Measurements from ENCODE around the gene VAMP3. TPM values are rescaled to one million over a fixed set of nuclear protein-coding genes. Genes with fewer than 3 reads are reported as not detected.

Gene VAMP3
- total RNA-seq, 2 experiments from 2014 or later = 31.6 to 34.9 TPM

GRCh38 chr1:7771823-7772299 is 765 bp downstream of the VAMP3 start:
- H3K27ac ChIP-seq (ENCODE audit: low read depth, low read length, poor library complexity, severe bottlenecking) = no peak overlapping the region
- H4K20me1 ChIP-seq (ENCODE audit: insufficient read depth, low read length) = no peaks in the 10 kb centered on the region
- ChIA-PET POLR2A (interaction anchor here (0.7 to 1.7 kb wide), 3 partner anchors 9 to 84 kb away, joined by 3 to 4 read pairs (median 3); no protein-coding TSS in a partner anchor), CTCF (ENCODE audit: unreplicated experiment) (no interaction called here)
- H3K9me2 ChIP-seq (ENCODE audit: insufficient read depth, low read length) = no peaks in the 10 kb centered on the region
- H3K79me2 ChIP-seq (ENCODE audit: insufficient read depth, low read depth, low read length) = peaks cover 13% of the 10 kb centered on the region; the same call in 1 of the 2 replicates
- peak overlapping the region; percentile 100 for H2AFZ ChIP-seq (ENCODE audit: low read length)
- peaks cover 7% of the 10 kb centered on the region for H3K4me1 ChIP-seq (ENCODE audit: insufficient read depth, low read length, poor library complexity, severe bottlenecking)
- H3K36me3 ChIP-seq (ENCODE audit: insufficient read depth, low read length) = peaks cover 26% of the 10 kb centered on the region
- no TSS peak for BruUV-seq (replicated peaks)
- TF ChIP-seq EZH2phosphoT487 (IDR thresholded peaks at IDR 0.05; ENCODE audit: borderline replicate concordance, low read depth, low read length) (no peak), CTCF (conservative IDR thresholded peaks at IDR 0.05; ENCODE audit: low read length) (no peak)
- no peaks in the 10 kb centered on the region for H3K9me3 ChIP-seq (ENCODE audit: low read length)
- intact Hi-C loops (cut with micrococcal nuclease; ENCODE audit: unreplicated experiment) = loop anchor here (5.0 kb wide), 1 partner anchor 190 kb away; the partner anchor contains the start of gene PARK7
- peak overlapping the region; percentile 98 for H3K4me3 ChIP-seq (ENCODE audit: low read depth, low read length, poor library complexity, severe bottlenecking)
- no peak for DNase-seq (ENCODE audit: low spot score)
- peak overlapping the region; percentile 96 for H3K4me2 ChIP-seq (ENCODE audit: low read length)

- POLR2A ChIA-PET = no interaction called here
- H3K9me3 ChIP-seq (ENCODE audit: low read length) = no peaks in the 10 kb centered on the region
- H3K4me2 ChIP-seq (ENCODE audit: low read length) = no peak overlapping the region
- H3K36me3 ChIP-seq (ENCODE audit: insufficient read depth, low read length) = peaks cover 63% of the 10 kb centered on the region
- BruUV-seq (replicated peaks) = no TSS peak
- TF ChIP-seq EZH2phosphoT487 (IDR thresholded peaks at IDR 0.05; ENCODE audit: borderline replicate concordance, low read depth, low read length) (no peak), CTCF (conservative IDR thresholded peaks at IDR 0.05; ENCODE audit: low read length) (no peak)
- H3K79me2 ChIP-seq (ENCODE audit: insufficient read depth, low read depth, low read length) = peaks cover 4% of the 10 kb centered on the region; the same call in 1 of the 2 replicates
- no peak overlapping the region for H3K4me3 ChIP-seq (ENCODE audit: low read depth, low read length, poor library complexity, severe bottlenecking)
- H3K27ac ChIP-seq (ENCODE audit: low read depth, low read length, poor library complexity, severe bottlenecking) = no peak overlapping the region
- no peaks in the 10 kb centered on the region for H3K9me2 ChIP-seq (ENCODE audit: insufficient read depth, low read length)
- H3K4me1 ChIP-seq (ENCODE audit: insufficient read depth, low read length, poor library complexity, severe bottlenecking) = peaks cover under 1% of the 10 kb centered on the region
- intact Hi-C loops (cut with micrococcal nuclease; ENCODE audit: unreplicated experiment) = no loop called here
- H4K20me1 ChIP-seq (ENCODE audit: insufficient read depth, low read length) = no peaks in the 10 kb centered on the region
- no peak for DNase-seq (ENCODE audit: low spot score)
- no peak overlapping the region for H2AFZ ChIP-seq (ENCODE audit: low read length)
- CTCF ChIA-PET (ENCODE audit: unreplicated experiment) = no interaction called here
Observed at GRCh38 chr1:7777591-7777990, 6.5 kb downstream of the VAMP3 start.

DNA sequence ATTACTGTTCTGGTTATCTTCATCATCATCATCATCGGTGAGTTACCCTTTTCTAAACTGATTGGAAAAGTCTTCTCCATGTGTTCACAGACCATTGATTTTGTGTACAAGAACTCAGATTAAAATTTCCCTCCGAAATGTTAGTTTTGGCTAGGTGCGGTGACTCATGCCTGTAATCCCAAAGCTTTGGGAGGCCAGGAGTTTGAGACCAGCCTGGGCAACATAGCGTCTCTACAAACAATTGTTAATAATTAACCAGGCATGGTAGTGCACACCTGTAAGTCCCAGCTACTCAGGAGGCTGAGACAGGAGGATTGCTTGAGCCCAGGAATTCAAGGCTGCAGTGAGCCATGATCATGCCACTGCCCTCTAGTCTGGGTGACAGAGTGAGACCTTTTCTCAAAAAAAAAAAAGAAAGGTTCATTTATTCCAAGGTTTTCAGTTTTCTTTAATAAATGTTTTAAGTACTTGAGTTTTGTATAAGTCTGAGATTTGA is 7.1 kb downstream of the VAMP3 start:
- intact Hi-C loops (cut with micrococcal nuclease; ENCODE audit: unreplicated experiment) = no loop called here
- ChIA-PET POLR2A (no interaction called here), CTCF (ENCODE audit: unreplicated experiment) (no interaction called here)

More for the DNA sequence above, 7.1 kb downstream of the VAMP3 start:
- no peaks in the 10 kb centered on the region for H4K20me1 ChIP-seq (ENCODE audit: insufficient read depth, low read length)
- H3K9me2 ChIP-seq (ENCODE audit: insufficient read depth, low read length) = no peaks in the 10 kb centered on the region
- H3K4me3 ChIP-seq (ENCODE audit: low read depth, low read length, poor library complexity, severe bottlenecking) = no peak overlapping the region
- no TSS peak for BruUV-seq (replicated peaks)
- TF ChIP-seq EZH2phosphoT487 (IDR thresholded peaks at IDR 0.05; ENCODE audit: borderline replicate concordance, low read depth, low read length) = no peak
- no peak for TF ChIP-seq CTCF (conservative IDR thresholded peaks at IDR 0.05; ENCODE audit: low read length)
- H3K79me2 ChIP-seq (ENCODE audit: insufficient read depth, low read depth, low read length) = peaks cover 4% of the 10 kb centered on the region; the same call in 1 of the 2 replicates
- peaks cover 6% of the 10 kb centered on the region for H3K4me1 ChIP-seq (ENCODE audit: insufficient read depth, low read length, poor library complexity, severe bottlenecking)
- no peak overlapping the region for H2AFZ ChIP-seq (ENCODE audit: low read length)
- H3K4me2 ChIP-seq (ENCODE audit: low read length) = no peak overlapping the region
- no peak overlapping the region for H3K27ac ChIP-seq (ENCODE audit: low read depth, low read length, poor library complexity, severe bottlenecking)
- peaks cover 59% of the 10 kb centered on the region for H3K36me3 ChIP-seq (ENCODE audit: insufficient read depth, low read length)
- H3K9me3 ChIP-seq (ENCODE audit: low read length) = no peaks in the 10 kb centered on the region
- DNase-seq (ENCODE audit: low spot score) = no peak
